HG03039 (cell line): ENCODE measurements around the gene RETREG2.

Experiments
- ATAC-seq: cut with Tn5 transposase; IDR thresholded peaks from one replicate; pipeline ENCODE4 v1.9.1; 2021; ENCODE audit warnings: mild to moderate bottlenecking, moderate library complexity; ENCODE audit not compliant: unreplicated experiment

The RETREG2 gene

DNA sequence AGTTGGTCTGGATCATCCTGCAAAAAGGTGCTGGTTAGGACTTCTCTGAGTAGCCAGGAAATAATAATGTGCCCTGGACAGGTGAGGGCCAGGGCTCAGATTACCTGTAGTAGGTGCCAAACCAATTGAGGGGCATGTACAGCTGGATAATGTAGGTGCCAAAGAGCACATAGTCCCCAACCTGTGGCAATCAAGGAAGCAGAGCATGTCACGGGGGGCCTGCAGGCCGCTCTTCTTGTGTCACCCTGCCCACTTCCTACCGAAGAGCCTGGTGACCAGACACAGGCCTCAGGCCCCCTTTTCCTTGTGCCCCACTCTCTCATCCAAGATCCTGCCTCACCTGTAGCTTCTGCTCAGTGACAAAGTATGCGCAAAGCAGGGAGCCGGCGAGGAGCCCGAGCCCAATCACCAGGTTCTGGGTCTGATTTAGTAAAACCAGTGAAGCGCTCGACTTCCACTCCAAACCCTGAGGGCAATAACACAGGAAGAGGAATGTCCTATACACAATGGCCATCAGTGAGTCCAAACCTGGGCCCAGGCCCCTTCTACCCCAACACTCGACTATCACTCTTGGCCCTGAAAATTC is 35.5 kb downstream of the RETREG2 start:
- ATAC-seq, result no peak

DNA sequence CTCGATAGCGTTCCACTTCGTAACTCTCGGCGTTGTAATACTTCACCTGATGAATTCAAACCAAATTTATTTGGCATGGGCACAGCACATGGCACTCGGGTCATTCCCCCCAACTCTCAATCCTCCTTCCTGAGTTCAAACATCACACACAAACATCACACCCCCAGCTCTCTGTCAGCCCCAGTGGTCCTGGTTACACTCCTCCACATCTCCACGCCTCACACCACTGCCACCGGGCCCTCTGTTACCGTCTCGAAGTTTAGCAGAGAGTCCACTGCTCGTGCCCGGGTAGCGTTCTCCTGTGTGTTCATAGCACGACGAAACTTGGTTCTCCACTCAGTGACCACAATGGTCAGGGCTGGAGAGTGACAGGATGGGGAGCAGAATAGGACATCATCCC is 36.1 kb downstream of the RETREG2 start:
- no peak for ATAC-seq

GRCh38 chr2:219214786-219215185 is 36.7 kb downstream of the RETREG2 start:
- ATAC-seq, result no peak

GRCh38 chr2:219215871-219216534 is 37.9 kb downstream of the RETREG2 start:
- no peak for ATAC-seq

DNA sequence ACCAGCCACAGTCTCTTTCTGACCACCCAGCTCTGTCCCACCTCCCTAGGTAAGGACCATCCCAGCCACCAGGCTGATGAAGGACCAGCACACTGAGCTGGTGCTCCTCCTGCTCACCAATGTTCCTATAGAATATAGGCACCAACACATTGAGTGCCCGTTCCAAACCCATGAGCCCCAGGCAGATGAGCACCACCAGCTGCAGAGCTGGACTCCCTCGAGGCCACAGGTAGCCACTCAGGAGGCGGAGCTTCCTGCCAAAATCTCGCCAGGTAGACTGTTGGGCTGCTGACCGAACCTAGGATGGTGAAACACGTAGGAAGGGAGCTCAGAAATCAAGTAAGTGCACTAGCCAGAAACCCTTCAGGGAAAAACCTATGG is 38.5 kb downstream of the RETREG2 start:
- ATAC-seq, result no peak

DNA sequence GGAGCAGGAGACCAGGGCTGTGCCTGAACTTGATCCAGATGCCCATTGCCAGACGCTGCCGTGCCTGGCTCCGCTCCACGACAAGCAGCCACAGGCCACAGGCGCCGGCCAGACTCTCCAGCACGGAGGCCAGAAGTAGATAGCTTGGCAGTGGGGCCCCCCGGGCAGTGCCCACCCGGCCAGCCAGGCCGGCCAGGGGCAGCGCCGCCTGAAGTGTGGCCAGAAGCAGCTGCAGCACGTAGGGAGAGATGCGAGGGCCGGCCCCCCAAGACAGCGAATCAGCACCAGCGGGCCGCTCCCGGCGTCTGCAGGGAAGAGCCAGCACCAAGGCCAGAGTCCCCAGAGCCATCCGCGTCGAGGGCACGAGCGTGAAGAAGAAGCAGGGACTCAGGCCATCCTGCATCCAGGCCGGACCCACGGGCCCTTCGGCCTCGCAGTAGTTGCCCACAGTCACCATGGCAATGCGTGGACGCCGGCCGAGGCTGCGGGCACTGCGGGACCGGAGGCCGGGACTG is 40.2 kb downstream of the RETREG2 start:
- peak; percentile 11 for ATAC-seq

DNA sequence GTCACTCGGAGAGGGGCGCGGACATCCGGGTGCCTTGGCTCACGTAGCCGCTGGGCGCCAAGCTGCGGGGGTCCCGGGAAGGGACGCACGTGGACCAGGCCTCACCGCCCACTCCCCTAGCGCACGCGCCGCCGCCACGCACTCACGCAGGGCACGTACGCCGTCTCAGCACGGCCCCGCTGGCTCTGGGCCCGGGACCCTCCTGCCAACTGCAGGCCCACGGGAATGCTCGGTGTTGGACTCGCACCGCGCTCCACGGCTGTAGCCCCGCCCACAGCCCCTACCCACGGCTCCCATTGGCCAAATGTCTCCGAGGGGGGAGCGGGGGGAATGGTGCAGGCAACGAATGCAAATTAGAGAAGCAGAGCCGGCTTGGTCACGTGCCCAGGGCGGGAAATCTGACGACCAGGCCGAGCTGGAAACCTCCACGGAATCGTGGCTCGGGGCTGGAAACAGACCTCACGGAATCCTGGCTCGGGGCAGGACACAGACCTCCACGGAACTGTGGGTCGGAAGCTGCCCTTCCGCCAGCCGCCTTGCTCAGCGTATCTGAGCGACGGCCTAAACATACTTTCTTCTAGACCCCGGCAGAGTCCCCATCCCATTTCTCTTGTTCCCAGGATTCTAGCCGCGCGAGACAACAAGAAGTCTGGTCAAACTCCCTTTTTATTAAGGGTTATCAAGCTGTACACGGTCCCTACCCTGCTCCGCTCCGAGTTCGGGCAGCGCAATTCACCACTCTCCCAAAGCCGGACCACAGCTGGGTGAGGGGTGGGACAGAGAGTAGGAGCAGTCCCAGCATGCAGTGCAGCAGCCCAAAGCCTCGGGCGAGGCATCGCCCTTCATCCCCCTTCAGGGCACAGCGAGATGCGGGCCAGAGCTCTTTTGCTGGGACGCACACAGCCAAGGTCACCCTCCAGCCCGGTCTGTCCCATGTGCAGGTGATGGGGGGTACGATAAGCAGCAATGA is 40.9 kb downstream of the RETREG2 start, which contains the start of gene ABCB6:
Gene ABCB6, minus strand, starts transcription at position 227 of the 970 bp plus-strand sequence. CDS start 285 bp downstream, outside the sequence.
- peak; percentile 65 for ATAC-seq

DNA sequence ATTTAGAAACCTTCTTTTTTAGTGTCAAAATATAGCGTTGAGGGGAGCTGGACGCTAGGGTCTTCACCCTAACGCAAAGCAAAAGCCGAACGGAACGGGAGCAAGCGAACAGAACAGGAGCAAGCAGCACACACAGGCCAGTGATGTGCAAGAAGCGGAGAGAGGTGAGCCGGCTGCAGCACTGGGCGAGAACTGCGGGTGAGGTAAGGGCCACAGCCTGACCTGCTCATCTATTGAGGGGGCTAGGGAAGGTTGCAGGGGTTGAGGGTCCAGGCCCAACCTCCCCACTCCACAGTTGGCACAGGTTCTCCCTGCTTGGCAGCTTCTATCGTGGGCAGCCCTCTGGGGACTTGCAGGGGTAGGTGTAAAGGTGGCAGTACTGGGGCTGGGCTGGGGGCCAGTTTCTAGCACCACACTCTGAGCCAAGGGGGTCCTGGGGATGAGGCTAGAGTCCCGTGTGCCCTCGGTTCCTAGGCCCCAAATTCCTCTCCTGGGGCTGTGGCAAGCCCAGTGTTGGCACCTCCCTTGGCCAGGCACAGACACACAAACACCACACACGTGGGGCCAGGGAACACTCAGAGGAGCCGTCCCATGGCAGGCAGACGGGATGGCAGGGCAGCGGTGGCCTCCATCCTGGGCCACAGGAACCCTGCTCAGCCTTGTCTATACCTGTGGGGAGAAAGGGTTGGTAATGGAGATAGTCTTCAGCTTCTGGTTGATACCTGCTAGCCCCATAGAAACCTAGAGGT is 41.9 kb downstream of the RETREG2 start:
- ATAC-seq, result no peak

DNA sequence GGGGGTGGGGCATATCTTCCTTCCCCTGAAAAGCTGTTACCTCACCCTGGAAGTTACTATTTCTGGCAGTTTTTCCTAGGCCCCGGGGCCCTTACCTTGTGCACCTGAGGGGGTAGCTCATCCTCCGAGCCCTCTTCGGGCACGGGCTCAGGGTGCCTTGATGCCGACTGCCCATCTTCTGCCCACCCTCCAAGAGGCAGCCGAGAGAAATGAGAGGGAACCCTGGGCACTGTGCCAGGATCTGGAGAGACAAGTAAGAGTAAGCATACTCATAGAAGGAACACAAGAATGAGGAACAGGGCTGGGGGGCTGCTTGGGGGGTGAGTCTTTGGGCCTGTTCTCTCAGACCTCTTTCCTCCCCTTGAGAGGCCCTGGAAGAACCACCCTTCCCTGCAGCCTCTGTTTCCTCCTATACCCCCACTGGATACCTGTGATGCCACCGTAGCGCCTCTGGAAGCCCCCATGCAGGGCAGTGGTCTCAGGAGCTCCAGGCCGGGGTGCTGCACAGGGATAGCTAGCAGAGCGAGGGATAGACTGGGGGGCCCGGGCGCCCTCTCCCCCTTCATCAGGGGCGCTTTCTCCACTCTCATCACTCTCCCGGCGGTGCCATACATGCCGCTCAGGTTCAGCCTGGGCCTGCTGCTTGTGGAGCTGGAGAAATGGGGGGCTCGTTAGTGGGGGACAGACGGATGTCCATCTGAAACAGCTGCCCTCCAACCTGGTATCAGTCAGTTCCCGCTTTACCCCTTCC is 42.8 kb downstream of the RETREG2 start:
- no peak for ATAC-seq

DNA sequence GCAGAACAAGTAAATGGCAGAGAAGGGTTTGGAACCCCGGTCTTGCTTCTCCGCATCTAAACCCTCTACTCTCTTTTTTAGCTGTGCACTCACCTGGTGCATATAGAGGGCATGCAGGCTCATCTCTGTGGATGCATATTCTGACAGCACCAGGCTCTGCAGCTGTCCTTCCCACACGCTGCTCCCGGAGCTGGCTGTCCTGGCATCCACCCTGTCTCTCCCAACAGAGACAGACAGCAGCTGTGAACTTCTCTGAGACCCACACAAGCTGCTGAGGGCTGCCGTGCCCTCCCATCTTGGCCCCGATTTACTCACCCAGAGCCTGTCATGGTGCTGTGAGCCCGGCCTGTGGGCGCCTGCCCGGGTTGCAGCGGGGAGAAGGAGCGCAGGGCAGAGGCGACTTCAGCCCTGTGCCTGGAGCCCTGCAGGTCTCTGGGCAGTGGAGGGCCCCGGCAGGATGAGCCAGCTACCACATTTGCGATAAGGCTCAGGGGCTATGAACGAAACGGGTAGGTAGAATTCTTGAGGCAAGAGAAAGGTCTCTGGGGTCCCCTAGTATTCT is 44.0 kb downstream of the RETREG2 start:
- no peak for ATAC-seq

DNA sequence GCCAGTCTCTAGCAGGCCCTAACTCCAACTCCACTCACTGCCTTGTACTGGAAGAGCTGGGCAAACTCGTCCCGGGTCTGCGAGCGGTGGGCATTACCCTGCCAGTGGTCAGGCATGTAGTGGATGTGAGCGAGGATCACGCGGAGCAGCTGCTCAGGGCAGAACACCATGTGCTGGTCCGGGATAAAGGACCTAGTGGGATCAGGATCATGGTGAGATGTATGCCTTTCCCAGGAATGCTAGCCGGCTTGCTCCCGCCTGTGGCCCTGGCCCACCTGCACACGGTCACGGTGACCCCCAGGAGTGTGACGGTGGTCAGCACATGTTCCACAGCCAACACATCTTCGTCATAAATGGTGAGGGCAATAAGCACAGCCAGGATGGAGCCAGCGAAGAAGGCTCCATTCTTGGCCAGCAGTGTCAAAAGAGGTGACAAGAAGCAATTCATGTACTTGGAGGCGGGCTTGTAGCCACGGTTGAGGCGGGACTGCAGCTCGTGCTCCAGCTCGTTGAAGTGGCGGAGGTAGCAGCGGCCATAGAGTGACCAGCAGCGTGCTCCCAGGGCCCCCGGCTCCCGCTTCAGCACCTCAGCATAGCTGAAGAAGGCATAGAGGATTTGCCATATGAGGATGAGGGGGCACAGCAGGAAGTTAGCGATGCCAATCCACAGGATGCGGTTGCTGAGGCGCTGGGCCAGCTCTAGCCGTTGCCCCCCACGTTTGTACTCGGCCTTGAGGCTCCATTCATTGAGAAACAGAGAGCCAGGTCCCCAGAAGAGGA is 45.9 kb downstream of the RETREG2 start:
- no peak for ATAC-seq

DNA sequence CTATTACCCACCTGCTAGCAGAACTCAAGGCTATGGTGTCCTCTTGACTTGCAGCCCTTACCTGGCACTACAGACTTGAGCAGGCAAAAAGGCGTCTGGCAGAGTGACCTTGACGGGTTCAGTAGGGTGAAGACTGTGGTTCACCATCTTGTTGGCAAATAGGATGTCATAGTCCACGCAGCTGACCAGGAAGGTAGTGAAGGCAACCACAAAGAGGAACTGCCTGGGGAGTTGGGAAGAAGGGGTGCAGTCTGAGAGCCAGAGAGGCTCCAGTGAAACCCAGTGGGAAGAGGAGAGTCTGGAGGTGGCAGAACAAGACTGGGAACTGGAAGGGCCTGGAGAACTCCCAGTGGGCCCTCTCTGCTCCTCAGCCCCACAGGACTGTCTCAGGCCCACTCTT is 47.3 kb downstream of the RETREG2 start:
- ATAC-seq, result no peak

GRCh38 chr2:219228041-219228910 is 50.2 kb downstream of the RETREG2 start:
- no peak for ATAC-seq

DNA sequence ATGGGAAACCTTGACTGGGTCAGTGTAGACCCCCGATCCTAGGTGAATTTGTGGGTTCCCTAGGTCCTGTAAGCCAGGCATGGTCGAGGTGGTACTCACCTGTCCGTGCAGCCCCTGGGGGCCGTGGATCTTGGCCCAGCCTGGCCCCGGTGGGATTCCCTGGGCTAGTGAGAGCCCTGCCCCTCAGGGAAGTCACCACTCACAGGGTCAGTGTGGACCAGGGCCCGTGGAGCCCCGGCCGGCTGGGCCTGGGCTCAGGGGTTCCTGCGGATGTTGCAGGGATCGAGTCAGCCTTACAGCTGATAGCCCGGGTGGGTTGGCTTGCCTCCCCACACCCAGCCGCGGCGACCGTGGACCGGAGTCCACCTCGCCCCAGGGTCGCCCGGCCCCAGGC is 50.8 kb downstream of the RETREG2 start:
- peak; percentile 14 for ATAC-seq

DNA sequence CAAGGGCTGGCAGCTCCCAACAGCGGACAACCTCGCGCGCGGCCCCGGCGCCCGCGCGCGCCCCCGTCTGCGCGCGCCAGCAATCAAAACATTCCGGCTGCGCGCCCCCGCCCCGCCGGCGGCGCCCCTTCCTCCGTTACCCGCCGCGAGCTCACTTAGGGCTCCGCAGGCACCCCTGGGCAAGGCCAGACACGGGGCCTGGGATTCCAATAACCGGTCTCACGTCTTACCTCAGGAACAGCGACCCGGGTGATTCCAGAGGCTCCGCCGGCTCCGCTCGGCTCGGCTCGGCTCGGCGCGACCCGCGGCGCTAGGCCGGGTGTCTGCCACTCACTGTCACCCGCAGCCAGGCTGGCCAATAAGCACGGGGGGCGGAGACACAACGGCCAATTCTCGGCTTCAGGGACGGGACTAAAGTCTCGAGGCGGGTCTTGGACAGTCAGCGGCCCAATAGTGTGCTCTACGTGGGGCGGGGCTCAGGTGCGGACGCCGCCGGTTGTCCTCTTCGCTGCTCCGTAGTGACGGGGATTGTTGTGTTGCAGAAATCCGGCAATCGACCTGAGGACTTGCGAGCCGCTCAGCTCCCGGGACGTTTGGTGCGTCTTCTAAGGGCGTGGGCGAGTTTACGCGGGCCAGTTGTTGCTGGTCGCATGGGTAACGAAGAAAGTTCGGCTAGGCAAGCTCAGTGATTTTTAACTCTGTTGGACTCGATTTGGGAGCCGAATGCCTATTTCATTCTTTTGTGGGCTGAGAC is 51.4 kb downstream of the RETREG2 start, which contains the start of the genes ANKZF1 and ATG9A:
Gene ANKZF1, plus strand, starts transcription at position 502 of the 754 bp plus-strand sequence. CDS start 452 bp downstream, outside the sequence.
Gene ATG9A, minus strand, starts transcription at position 332 of the 754 bp plus-strand sequence. CDS start 1,612 bp downstream, outside the sequence.
- ATAC-seq, result peak; percentile 93

GRCh38 chr2:219230059-219230540 is 52.0 kb downstream of the RETREG2 start:
- ATAC-seq, result no peak

- ATAC-seq, result no peak
Measured at GRCh38 chr2:219234331-219234730, 56.3 kb downstream of the RETREG2 start.
